GM12878 (cell line): Measurements from ENCODE around the gene RAPGEF1. TPM values are rescaled to one million over a fixed set of nuclear protein-coding genes. Genes with fewer than 3 reads are reported as not detected.

Source experiments
- ATAC-seq: fragments of 200-7000 bp; cut with Tn5 transposase; 3 replicates; pipeline ENCODE4 v1.9.1; 2020; ENCODE audit warnings: mild to moderate bottlenecking, moderate library complexity
- BruUV-seq: library from RNA; stranded (reverse); fragments of 400-500 nt; replicated peaks from 2 replicates; lab custom pipeline; 2021; lab: Mats Ljungman, UMichigan
- CTCF ChIA-PET: fragments of 300-600 bp; sonication (Branson Sonifier 250); formaldehyde crosslinking; extraction: SDS; loops from one replicate; lab custom pipeline; 2021; ENCODE audit warnings: inconsistent platforms; lab: Yijun Ruan, JAX
- POLR2A ChIA-PET: fragments of 350-600 bp; formaldehyde crosslinking; extraction: SDS; loops from one replicate; lab custom pipeline; 2021; ENCODE audit warnings: inconsistent platforms; lab: Charles Lee
- RAD21 ChIA-PET: fragments of 300-600 bp; sonication (Branson Sonifier 250); formaldehyde crosslinking; loops from one replicate; lab custom pipeline; 2023; ENCODE audit warnings: antibody characterized with exemption; ENCODE audit not compliant: unreplicated experiment; lab: Charles Lee
- SMC1A ChIA-PET: fragments of 300-600 bp; sonication (Branson Sonifier 250); formaldehyde crosslinking; loops from one replicate; lab custom pipeline; 2023; ENCODE audit not compliant: unreplicated experiment, uncharacterized antibody; lab: Charles Lee
- DNase-seq: peaks from one replicate; pipeline ENCODE4 v3.0.0-alpha.2; 2011; ENCODE audit warnings: low read depth, low spot score
- FAIRE-seq: peaks from 3 replicates; lab custom pipeline; 2011; peaks lifted over from hg19 to GRCh38; lab: Jason Lieb, UNC
- H2AFZ ChIP-seq: 2 replicates; pipeline ENCODE4 v1.6.0; 2011; ENCODE audit warnings: low read depth, low read length, control low read depth; ENCODE audit not compliant: control insufficient read depth
- H3K27ac ChIP-seq: 2 replicates; pipeline ENCODE4 v1.5.1; 2011; ENCODE audit warnings: control low read depth; ENCODE audit not compliant: control insufficient read depth, insufficient read depth
- H3K27me3 ChIP-seq, 2 experiments: replicated peaks in 1 of 2; 2 replicates each; pipeline versions ENCODE4 v1.6.0 to v1.6.1; 2011; ENCODE audit warnings: low read length in 1 of 2; ENCODE audit not compliant: control insufficient read depth in 2 of 2, insufficient read depth in 2 of 2
- H3K36me3 ChIP-seq, 2 experiments: 2 replicates each; pipeline ENCODE4 v1.5.1; 2011; ENCODE audit warnings: low read length in 1 of 2; ENCODE audit not compliant: control insufficient read depth in 2 of 2, insufficient read depth in 2 of 2
- H3K4me1 ChIP-seq: 2 replicates; pipeline ENCODE4 v1.6.1; 2011; ENCODE audit warnings: mild to moderate bottlenecking, low read length, moderate library complexity, mixed read lengths; ENCODE audit not compliant: control insufficient read depth, insufficient read depth
- H3K4me2 ChIP-seq: 2 replicates; pipeline ENCODE4 v1.6.0; 2011; ENCODE audit warnings: control low read depth; ENCODE audit not compliant: control insufficient read depth, insufficient read depth
- H3K4me3 ChIP-seq: fragments of 200-600 bp; sonication (generic); 2 replicates; pipeline ENCODE4 v1.5.1; 2016
- H3K79me2 ChIP-seq: 2 replicates; pipeline ENCODE4 v1.6.0; 2011; ENCODE audit warnings: low read length; ENCODE audit not compliant: control insufficient read depth, insufficient read depth
- H3K9ac ChIP-seq: 2 replicates; pipeline ENCODE4 v1.8.0; 2011; ENCODE audit warnings: low read length, control low read depth, mixed read lengths; ENCODE audit not compliant: control insufficient read depth, insufficient read depth
- H3K9me3 ChIP-seq: replicated peaks from 3 replicates; pipeline ENCODE4 v1.5.1; 2011; ENCODE audit warnings: mild to moderate bottlenecking, low read length; ENCODE audit not compliant: control insufficient read depth, insufficient read depth
- H4K20me1 ChIP-seq: 2 replicates; pipeline ENCODE4 v1.6.0; 2011; ENCODE audit not compliant: control insufficient read depth, insufficient read depth
- BACH1 ChIP-seq: fragments of 450-650 bp; IDR thresholded peaks from 2 replicates; pipeline ENCODE4 v1.6.1; 2017; ENCODE audit warnings: mild to moderate bottlenecking, borderline replicate concordance
- CREB1 ChIP-seq: IDR thresholded peaks from 2 replicates; pipeline ENCODE4 v1.6.1; 2012; ENCODE audit warnings: low read depth, mild to moderate bottlenecking, inconsistent platforms
- CUX1 ChIP-seq: IDR thresholded peaks from 2 replicates; pipeline ENCODE4 v1.6.1; 2012; ENCODE audit warnings: improper control_type of control experiment, low read depth, low read length; ENCODE audit not compliant: insufficient replicate concordance
- EED ChIP-seq: sonication (generic); IDR thresholded peaks from 2 replicates; pipeline ENCODE4 v1.6.1; 2016; ENCODE audit warnings: antibody characterized with exemption, low read depth
- HDAC2 ChIP-seq: fragments of 200-600 bp; sonication (generic); IDR thresholded peaks from 2 replicates; pipeline ENCODE4 v1.6.1; 2017
- HDAC6 ChIP-seq: fragments of 200-600 bp; sonication (generic); IDR thresholded peaks from one replicate; pipeline ENCODE4 v1.8.0; 2017; ENCODE audit warnings: antibody characterized with exemption; ENCODE audit not compliant: unreplicated experiment
- IRF4 ChIP-seq: IDR thresholded peaks from 2 replicates; pipeline ENCODE4 v1.6.1; 2011; ENCODE audit warnings: low read depth, low read length
- JUND ChIP-seq: IDR thresholded peaks from 2 replicates; pipeline ENCODE4 v1.6.1; 2012; ENCODE audit warnings: low read depth, mild to moderate bottlenecking, low read length, improper control_type of control experiment, moderate library complexity
- MYB ChIP-seq: fragments of 150-350 bp; IDR thresholded peaks from 2 replicates; pipeline ENCODE4 v1.6.1; 2014; ENCODE audit warnings: mild to moderate bottlenecking, low read depth, low read length, borderline replicate concordance
- RELA ChIP-seq: fragments of 450-650 bp; IDR thresholded peaks from 2 replicates; pipeline ENCODE4 v1.8.0; 2014; ENCODE audit warnings: borderline replicate concordance; ENCODE audit not compliant: partially characterized antibody
- RELB ChIP-seq: fragments of 450-650 bp; IDR thresholded peaks from 2 replicates; pipeline ENCODE4 v1.6.1; 2017; ENCODE audit warnings: low read depth, mild to moderate bottlenecking, moderate library complexity
- SMC3 ChIP-seq: IDR thresholded peaks from 2 replicates; pipeline ENCODE4 v1.6.1; 2011; ENCODE audit warnings: low read length, improper control_type of control experiment, borderline replicate concordance
- TAF1 ChIP-seq: IDR thresholded peaks from 2 replicates; pipeline ENCODE4 v1.6.1; 2011; ENCODE audit warnings: mild to moderate bottlenecking, low read depth, low read length, borderline replicate concordance
- ZNF622 ChIP-seq: fragments of 450-650 bp; IDR thresholded peaks from 2 replicates; pipeline ENCODE4 v1.6.1; 2017; ENCODE audit warnings: mild to moderate bottlenecking, inconsistent platforms
- ZSCAN29 ChIP-seq: fragments of 450-650 bp; IDR thresholded peaks from 2 replicates; pipeline ENCODE4 v1.6.1; 2017; ENCODE audit warnings: mild to moderate bottlenecking, moderate library complexity
- WGBS: methylation state at CpG from one replicate; pipeline ENCODE4 v1.1.6; 2016; ENCODE audit warnings: low lambda C conversion rate; ENCODE audit not compliant: insufficient replicate concordance, insufficient coverage; ENCODE audit errors: missing lambda C conversion rate; 5-methylcytosine and 5-hydroxymethylcytosine counted together
- in situ Hi-C: fragments of 300-500 bp; cut with MboI; formaldehyde crosslinking; loops from 9 replicates; pipeline ENCODE4 v1.14.3; 2018; ENCODE audit warnings: mixed read lengths
- intact Hi-C: fragments of 100-400 bp; cut with micrococcal nuclease; formaldehyde crosslinking; loops from one replicate; pipeline ENCODE4 v1.14.2; 2022; ENCODE audit not compliant: unreplicated experiment
- polyA plus RNA-seq, 11 experiments: library from polyadenylated mRNA; depleted of rRNA in 4 of 11; unstranded in 6 of 11; stranded (reverse) in 5 of 11; fragments of >200 nt; fragmentation: Nextera tagmentation in 4 of 11; fragmentation: Illumina TruSeq in 1 of 11; extraction: Ambion mirVana in 4 of 11; extraction: Trizol in 1 of 11; gene quantifications; 1 replicate in 1 of 11; 2 replicates in 10 of 11; pipeline versions ENCODE4 v1.2.1 to v1.2.3, GENCODE V29; 2011 to 2016; ENCODE audit warnings: inconsistent platforms in 2 of 11, missing spikeins in 2 of 11, low read depth in 1 of 11
- total RNA-seq, 4 experiments: library from RNA; depleted of rRNA in 3 of 4; stranded (reverse); fragments of >200 nt in 3 of 4; fragmentation: Illumina TruSeq in 1 of 4; extraction: Trizol in 1 of 4; gene quantifications; 2 replicates each; pipeline versions ENCODE4 v1.2.1 to v1.2.3, GENCODE V29; 2013 to 2021

Gene RAPGEF1
- total and polyA plus RNA-seq, 10 of the 15 experiments (the other 5 are each of a cell fraction or from before 2014, with no cell fraction given): 0.42 to 113 (median 45.9) TPM

- H2AFZ ChIP-seq: no peak overlapping the region
- 94% methylated on average over 9 of the region's 9 CpGs for WGBS
- ChIA-PET RAD21 (interaction anchor here (1.3 kb wide), 1 partner anchor 86 kb away, joined by 3 read pairs; no protein-coding TSS in a partner anchor), POLR2A (interaction anchor here (0.5 to 1.5 kb wide), 4 partner anchors 9 to 98 kb away, joined by 3 to 11 read pairs (median 3); no protein-coding TSS in a partner anchor), SMC1A (interaction anchor here (1.4 to 1.7 kb wide), 2 partner anchors 9 to 44 kb away, joined by 4 to 5 read pairs; no protein-coding TSS in a partner anchor), CTCF (interaction anchor here (0.7 kb wide), 1 partner anchor 9 kb away, joined by 3 read pairs; no protein-coding TSS in a partner anchor)
- H3K36me3 ChIP-seq: peaks cover 19 to 41% of the 10 kb centered on the region in 2 experiments
- intact Hi-C loops: loop anchor here (5.0 kb wide), 2 partner anchors 34 to 41 kb away; no protein-coding TSS in a partner anchor
- FAIRE-seq: peak; percentile 57
- H4K20me1 ChIP-seq: no peaks in the 10 kb centered on the region
- TF ChIP-seq HDAC2 (no peak), TAF1 (no peak), IRF4 (no peak), BACH1 (no peak), CUX1 (no peak), EED (no peak), CREB1 (no peak), ZNF622 (no peak), MYB (no peak), SMC3 (no peak), JUND (no peak), RELB (no peak), ZSCAN29 (no peak), RELA (no peak), HDAC6 (no peak)
- no TSS peak for BruUV-seq
- H3K9me3 ChIP-seq: no peaks in the 10 kb centered on the region
- H3K4me1 ChIP-seq: peaks cover 32% of the 10 kb centered on the region
- H3K9ac ChIP-seq: no peak overlapping the region
- peaks cover 22% of the 10 kb centered on the region for H3K79me2 ChIP-seq
- no peak overlapping the region for H3K27ac ChIP-seq
- in situ Hi-C loops: no loop called here
- no peak overlapping the region for H3K4me2 ChIP-seq
- no peak for DNase-seq
- no peaks in the 10 kb centered on the region for H3K27me3 ChIP-seq
- no peak for ATAC-seq
- H3K4me3 ChIP-seq: no peak overlapping the region
These were observed 106.3 kb downstream of the RAPGEF1 start for GRCh38 chr9:131633491-131634031.
